22Rv1 (cell line): ENCODE data around the gene ELP6.

Experiments used
- ZFX ChIP-seq: fragments of 450-650 bp; IDR thresholded peaks from 2 replicates; pipeline ENCODE4 v1.6.1; 2017; ENCODE audit warnings: antibody characterized with exemption, borderline replicate concordance
- TF ChIP-seq, protein P1 (sequence below): fragments of 450-650 bp; IDR thresholded peaks from 2 replicates; pipeline ENCODE4 v1.5.1; 2017; ENCODE audit warnings: mild to moderate bottlenecking

GRCh38 chr3:47475570-47476329 lies 37.8 kb downstream of the ELP6 start, which contains the start of gene SCAP:
- TF ChIP-seq, protein P1, sequence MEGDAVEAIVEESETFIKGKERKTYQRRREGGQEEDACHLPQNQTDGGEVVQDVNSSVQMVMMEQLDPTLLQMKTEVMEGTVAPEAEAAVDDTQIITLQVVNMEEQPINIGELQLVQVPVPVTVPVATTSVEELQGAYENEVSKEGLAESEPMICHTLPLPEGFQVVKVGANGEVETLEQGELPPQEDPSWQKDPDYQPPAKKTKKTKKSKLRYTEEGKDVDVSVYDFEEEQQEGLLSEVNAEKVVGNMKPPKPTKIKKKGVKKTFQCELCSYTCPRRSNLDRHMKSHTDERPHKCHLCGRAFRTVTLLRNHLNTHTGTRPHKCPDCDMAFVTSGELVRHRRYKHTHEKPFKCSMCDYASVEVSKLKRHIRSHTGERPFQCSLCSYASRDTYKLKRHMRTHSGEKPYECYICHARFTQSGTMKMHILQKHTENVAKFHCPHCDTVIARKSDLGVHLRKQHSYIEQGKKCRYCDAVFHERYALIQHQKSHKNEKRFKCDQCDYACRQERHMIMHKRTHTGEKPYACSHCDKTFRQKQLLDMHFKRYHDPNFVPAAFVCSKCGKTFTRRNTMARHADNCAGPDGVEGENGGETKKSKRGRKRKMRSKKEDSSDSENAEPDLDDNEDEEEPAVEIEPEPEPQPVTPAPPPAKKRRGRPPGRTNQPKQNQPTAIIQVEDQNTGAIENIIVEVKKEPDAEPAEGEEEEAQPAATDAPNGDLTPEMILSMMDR: peak; percentile 93
- no peak for TF ChIP-seq ZFX
